KMS-11 (cell line): ENCODE measurements around the gene ZNHIT2.

Experiments used
- H2AFZ ChIP-seq: fragments of 200-600 bp; sonication (generic); 2 replicates; pipeline ENCODE4 v1.6.1; 2016; ENCODE audit warnings: antibody characterized with exemption, mixed run types, low read depth
- H3K27ac ChIP-seq: fragments of 200-600 bp; sonication (generic); 2 replicates; pipeline ENCODE4 v1.6.1; 2016; ENCODE audit warnings: mild to moderate bottlenecking, mixed run types
- H3K27me3 ChIP-seq: fragments of 200-600 bp; sonication (generic); 2 replicates; pipeline ENCODE4 v1.6.1; 2017; ENCODE audit warnings: mild to moderate bottlenecking, low read depth, mixed run types, moderate library complexity; ENCODE audit not compliant: insufficient read depth
- H3K36me3 ChIP-seq: fragments of 200-600 bp; sonication (generic); 2 replicates; pipeline ENCODE4 v1.6.1; 2017; ENCODE audit warnings: mild to moderate bottlenecking, mixed run types; ENCODE audit not compliant: insufficient read depth
- H3K4me1 ChIP-seq: fragments of 200-600 bp; sonication (generic); 2 replicates; pipeline ENCODE4 v1.6.1; 2016; ENCODE audit warnings: mild to moderate bottlenecking, low read depth, mixed run types; ENCODE audit not compliant: poor library complexity, severe bottlenecking
- H3K4me2 ChIP-seq: fragments of 200-600 bp; sonication (generic); 2 replicates; pipeline ENCODE4 v1.7.0; 2016; ENCODE audit warnings: mild to moderate bottlenecking, mixed run types
- H3K4me3 ChIP-seq: fragments of 200-600 bp; sonication (generic); IDR thresholded peaks from 2 replicates; pipeline ENCODE4 v1.6.1; 2017; ENCODE audit warnings: low read depth, low read length, mixed read lengths; ENCODE audit not compliant: insufficient read depth
- H3K79me2 ChIP-seq: fragments of 200-600 bp; sonication (generic); 2 replicates; pipeline ENCODE4 v1.6.1; 2016; ENCODE audit warnings: low read depth, mixed run types; ENCODE audit not compliant: insufficient read depth
- H3K9ac ChIP-seq: fragments of 200-600 bp; sonication (generic); 2 replicates; pipeline ENCODE4 v1.6.1; 2016; ENCODE audit warnings: mild to moderate bottlenecking, mixed run types
- H4K20me1 ChIP-seq: fragments of 200-600 bp; sonication (generic); 2 replicates; pipeline ENCODE4 v1.6.1; 2016; ENCODE audit warnings: mild to moderate bottlenecking, mixed run types; ENCODE audit not compliant: insufficient read depth
- CTCF ChIP-seq: fragments of 200-600 bp; sonication (generic); conservative IDR thresholded peaks from 2 replicates; pipeline ENCODE4 v1.6.1; 2017; ENCODE audit warnings: low read depth, mild to moderate bottlenecking, antibody characterized with exemption, low read length, moderate library complexity, mixed read lengths

The ZNHIT2 gene

GRCh38 chr11:65160643-65161042, 43.1 kb upstream of the ZNHIT2 start:
- H3K79me2 ChIP-seq = no peaks in the 10 kb centered on the region
- no peak overlapping the region for H3K27ac ChIP-seq
- no peaks in the 10 kb centered on the region for H3K4me1 ChIP-seq
- H2AFZ ChIP-seq = no peak overlapping the region
- H3K27me3 ChIP-seq = no peaks in the 10 kb centered on the region
- H3K9ac ChIP-seq = no peak overlapping the region
- no peak overlapping the region for H3K4me2 ChIP-seq
- H3K36me3 ChIP-seq = no peaks in the 10 kb centered on the region
- H4K20me1 ChIP-seq = no peaks in the 10 kb centered on the region
- no peak for TF ChIP-seq CTCF
- no peak overlapping the region for H3K4me3 ChIP-seq

- H3K4me1 ChIP-seq = no peaks in the 10 kb centered on the region
- TF ChIP-seq CTCF = no peak
- no peaks in the 10 kb centered on the region for H3K36me3 ChIP-seq
- no peak overlapping the region for H3K27ac ChIP-seq
- no peak overlapping the region for H3K9ac ChIP-seq
- H3K4me2 ChIP-seq = no peak overlapping the region
- H3K4me3 ChIP-seq = no peak overlapping the region
- no peaks in the 10 kb centered on the region for H3K27me3 ChIP-seq
- H4K20me1 ChIP-seq = no peaks in the 10 kb centered on the region
- no peak overlapping the region for H2AFZ ChIP-seq
- no peaks in the 10 kb centered on the region for H3K79me2 ChIP-seq
These were observed 41.5 kb upstream of the ZNHIT2 start for GRCh38 chr11:65159012-65159411.

GRCh38 chr11:65157336-65157735, 39.8 kb upstream of the ZNHIT2 start:
- Histone ChIP-seq H3K36me3 (no peaks in the 10 kb centered on the region), H3K27ac (no peak overlapping the region), H2AFZ (no peak overlapping the region), H3K4me3 (no peak overlapping the region), H3K79me2 (no peaks in the 10 kb centered on the region), H3K4me1 (no peaks in the 10 kb centered on the region), H3K27me3 (no peaks in the 10 kb centered on the region), H3K4me2 (no peak overlapping the region), H3K9ac (no peak overlapping the region), H4K20me1 (no peaks in the 10 kb centered on the region)
- no peak for TF ChIP-seq CTCF

GRCh38 chr11:65156926-65157325, 39.4 kb upstream of the ZNHIT2 start:
- no peak overlapping the region for H2AFZ ChIP-seq
- no peak overlapping the region for H3K9ac ChIP-seq
- H3K4me1 ChIP-seq = no peaks in the 10 kb centered on the region
- no peaks in the 10 kb centered on the region for H3K79me2 ChIP-seq
- H3K4me3 ChIP-seq = no peak overlapping the region
- no peaks in the 10 kb centered on the region for H3K27me3 ChIP-seq
- no peaks in the 10 kb centered on the region for H3K36me3 ChIP-seq
- H4K20me1 ChIP-seq = no peaks in the 10 kb centered on the region
- H3K27ac ChIP-seq = no peak overlapping the region
- no peak overlapping the region for H3K4me2 ChIP-seq
- TF ChIP-seq CTCF = no peak

- H3K9ac ChIP-seq = no peak overlapping the region
- H3K36me3 ChIP-seq = no peaks in the 10 kb centered on the region
- no peak overlapping the region for H2AFZ ChIP-seq
- no peaks in the 10 kb centered on the region for H3K4me1 ChIP-seq
- no peaks in the 10 kb centered on the region for H3K79me2 ChIP-seq
- no peak for TF ChIP-seq CTCF
- H3K4me2 ChIP-seq = no peak overlapping the region
- H3K27me3 ChIP-seq = no peaks in the 10 kb centered on the region
- H3K4me3 ChIP-seq = no peak overlapping the region
- no peaks in the 10 kb centered on the region for H4K20me1 ChIP-seq
- no peak overlapping the region for H3K27ac ChIP-seq
These were observed 38.8 kb upstream of the ZNHIT2 start for GRCh38 chr11:65156256-65156655.
